ENCODE measurements around the gene TRIOBP. TPM values are rescaled to one million over a fixed set of nuclear protein-coding genes. Genes with fewer than 3 reads are reported as not detected.

Gene TRIOBP
- total RNA-seq, 2 donors from 2014 or later = 126 to 146 TPM

DNA sequence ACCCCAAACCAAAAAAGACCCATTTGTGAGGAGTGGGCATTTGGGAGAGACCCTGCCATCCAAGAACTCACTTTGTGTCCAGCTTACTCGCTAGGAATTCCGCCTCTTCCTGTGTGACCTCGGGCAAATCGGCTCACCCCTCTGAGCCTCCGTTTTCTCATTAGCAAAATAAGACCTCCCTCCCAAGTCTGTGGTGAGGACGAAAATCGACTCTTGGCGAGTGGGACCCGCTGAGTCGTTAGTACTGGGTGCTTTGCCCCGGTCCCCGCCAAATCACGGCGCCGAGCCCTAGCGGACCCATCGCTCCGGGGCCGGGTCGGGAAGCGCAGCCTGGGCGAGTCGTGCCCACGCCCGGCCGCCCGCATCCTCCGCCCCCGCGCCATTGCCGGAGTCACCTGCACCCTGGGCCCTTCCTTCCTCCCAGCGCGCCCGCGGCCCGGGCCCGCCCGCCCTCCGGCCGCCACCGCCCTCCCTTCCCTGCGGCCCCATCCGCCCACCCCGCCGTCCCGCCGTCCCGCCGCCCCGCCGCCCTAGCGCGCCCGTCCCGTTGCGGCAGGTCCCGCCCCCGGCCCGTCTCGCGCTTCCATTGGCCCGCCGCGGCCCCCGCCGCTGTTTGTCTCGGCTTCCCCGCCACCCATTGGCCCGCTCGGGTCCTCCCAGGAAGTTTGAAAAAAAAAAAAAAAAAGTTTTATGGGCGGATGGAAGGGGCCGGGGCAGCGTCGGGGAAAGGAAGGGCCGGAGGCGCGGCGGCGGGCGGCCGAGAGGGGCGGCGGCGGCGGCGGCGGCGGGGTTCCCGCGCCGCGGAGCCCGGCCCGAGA is 48.9 kb downstream of the TRIOBP start:
- Histone ChIP-seq H3K36me3 (no peaks in the 10 kb centered on the region), H3K9me3 (no peaks in the 10 kb centered on the region), H3K4me3 (peak overlapping the region; percentile 95), H3K4me1 (ENCODE audit: control insufficient read depth in 1 of 2, low read depth in 2 of 2) (peaks cover 31 to 54% of the 10 kb centered on the region in 2 donors), H3K27ac (peak overlapping the region; percentile 68 to 81), H3K27me3 (replicated peaks; ENCODE audit: insufficient read depth) (no peaks in the 10 kb centered on the region)
- DNase-seq (ENCODE audit: low spot score) (peak; percentile 63), ATAC-seq (ENCODE audit: insufficient number of reproducible peaks, low FRiP score, low read depth) (peak; percentile 63)
- TF ChIP-seq, protein P1, sequence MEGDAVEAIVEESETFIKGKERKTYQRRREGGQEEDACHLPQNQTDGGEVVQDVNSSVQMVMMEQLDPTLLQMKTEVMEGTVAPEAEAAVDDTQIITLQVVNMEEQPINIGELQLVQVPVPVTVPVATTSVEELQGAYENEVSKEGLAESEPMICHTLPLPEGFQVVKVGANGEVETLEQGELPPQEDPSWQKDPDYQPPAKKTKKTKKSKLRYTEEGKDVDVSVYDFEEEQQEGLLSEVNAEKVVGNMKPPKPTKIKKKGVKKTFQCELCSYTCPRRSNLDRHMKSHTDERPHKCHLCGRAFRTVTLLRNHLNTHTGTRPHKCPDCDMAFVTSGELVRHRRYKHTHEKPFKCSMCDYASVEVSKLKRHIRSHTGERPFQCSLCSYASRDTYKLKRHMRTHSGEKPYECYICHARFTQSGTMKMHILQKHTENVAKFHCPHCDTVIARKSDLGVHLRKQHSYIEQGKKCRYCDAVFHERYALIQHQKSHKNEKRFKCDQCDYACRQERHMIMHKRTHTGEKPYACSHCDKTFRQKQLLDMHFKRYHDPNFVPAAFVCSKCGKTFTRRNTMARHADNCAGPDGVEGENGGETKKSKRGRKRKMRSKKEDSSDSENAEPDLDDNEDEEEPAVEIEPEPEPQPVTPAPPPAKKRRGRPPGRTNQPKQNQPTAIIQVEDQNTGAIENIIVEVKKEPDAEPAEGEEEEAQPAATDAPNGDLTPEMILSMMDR (IDR thresholded peaks at IDR 0.05) = no peak

DNA sequence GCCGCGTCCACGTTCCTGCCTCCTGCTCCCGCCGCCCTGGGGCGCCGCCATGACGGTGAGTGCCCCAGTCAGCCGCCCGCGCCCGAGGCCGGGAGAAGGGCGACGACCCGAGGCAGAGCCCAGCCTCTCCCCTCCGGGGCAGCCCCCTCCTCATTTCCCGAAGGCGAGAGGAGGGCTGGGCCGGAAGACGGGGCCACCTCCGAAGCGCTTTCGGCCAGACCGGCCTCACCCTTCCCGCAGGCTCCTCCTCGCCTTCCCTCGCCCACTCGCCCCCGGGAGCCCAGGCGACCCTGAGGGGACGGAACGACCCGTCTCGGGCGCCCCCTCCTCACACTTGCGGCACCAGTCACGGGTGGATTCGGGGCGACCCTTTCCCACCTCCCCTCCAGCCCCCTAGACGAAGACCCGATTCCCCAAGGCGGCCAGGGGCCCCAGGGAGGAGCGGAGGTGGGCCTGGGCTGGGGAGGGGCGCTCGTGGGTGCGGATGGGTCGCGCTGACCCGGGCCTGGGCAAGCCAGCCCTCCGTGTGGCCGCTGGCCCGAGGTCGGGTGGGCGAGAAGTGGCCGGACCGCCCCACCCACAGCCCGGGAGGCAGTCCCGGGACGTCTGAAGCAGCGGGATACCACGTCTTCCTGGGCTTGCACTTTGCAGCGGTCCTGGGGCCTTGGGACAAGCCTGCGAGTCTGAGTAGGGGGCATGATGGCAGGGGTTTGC is 49.7 kb downstream of the TRIOBP start:
- no peaks in the 10 kb centered on the region for H3K9me3 ChIP-seq
- TF ChIP-seq, protein P1 (IDR thresholded peaks at IDR 0.05) = no peak
- H3K27me3 ChIP-seq (replicated peaks; ENCODE audit: insufficient read depth) = no peaks in the 10 kb centered on the region
- peaks cover 32 to 54% of the 10 kb centered on the region in 2 donors for H3K4me1 ChIP-seq (ENCODE audit: control insufficient read depth in 1 of 2, low read depth in 2 of 2)
- H3K4me3 ChIP-seq = peak overlapping the region; percentile 95
- peak overlapping the region; percentile 68 to 81 for H3K27ac ChIP-seq
- no peak for ATAC-seq (ENCODE audit: insufficient number of reproducible peaks, low FRiP score, low read depth)
- no peaks in the 10 kb centered on the region for H3K36me3 ChIP-seq
- no peak for DNase-seq (ENCODE audit: low spot score)

DNA sequence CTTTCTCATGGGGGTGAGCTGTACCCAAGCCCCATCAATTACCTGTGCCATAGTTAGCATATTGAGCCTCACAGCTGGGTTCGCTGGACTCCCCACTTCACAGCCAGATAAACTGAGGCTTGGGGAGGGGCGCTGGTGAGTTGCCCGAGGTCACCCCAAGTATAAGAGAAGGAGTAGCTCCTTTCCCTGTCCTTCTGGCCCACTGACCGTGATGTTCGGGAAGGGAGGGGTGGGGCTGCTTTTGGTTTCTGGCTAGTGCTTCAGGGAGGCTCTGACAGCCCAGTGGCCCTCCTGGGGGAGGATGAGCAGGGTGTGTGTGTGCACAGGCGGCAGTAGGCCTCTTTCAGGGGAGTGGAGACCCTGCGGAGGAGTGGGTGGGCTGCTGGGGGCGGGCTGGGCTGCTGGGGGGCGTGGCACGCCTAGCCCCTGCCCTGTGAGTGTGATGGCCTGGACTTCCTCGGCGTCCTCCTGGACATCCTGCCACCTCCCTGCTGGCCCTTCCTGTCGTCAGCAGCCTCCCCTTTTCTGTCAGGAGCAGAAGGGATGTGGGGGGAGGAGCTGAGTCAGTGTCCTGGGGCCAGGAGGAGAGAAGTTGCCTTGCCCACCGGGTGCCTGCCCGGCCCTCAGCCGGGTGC is 50.3 kb downstream of the TRIOBP start:
- H3K36me3 ChIP-seq = no peaks in the 10 kb centered on the region
- H3K27ac ChIP-seq = peak overlapping the region in 1 of 2 donors; percentile 81
- H3K4me3 ChIP-seq = peak overlapping the region; percentile 95
- TF ChIP-seq, protein P1 (IDR thresholded peaks at IDR 0.05) = no peak
- DNase-seq (ENCODE audit: low spot score) (no peak), ATAC-seq (ENCODE audit: insufficient number of reproducible peaks, low FRiP score, low read depth) (no peak)
- H3K4me1 ChIP-seq (ENCODE audit: control insufficient read depth in 1 of 2, low read depth in 2 of 2) = peaks cover 37 to 59% of the 10 kb centered on the region in 2 donors
- H3K27me3 ChIP-seq (replicated peaks; ENCODE audit: insufficient read depth) = no peaks in the 10 kb centered on the region
- no peaks in the 10 kb centered on the region for H3K9me3 ChIP-seq

DNA sequence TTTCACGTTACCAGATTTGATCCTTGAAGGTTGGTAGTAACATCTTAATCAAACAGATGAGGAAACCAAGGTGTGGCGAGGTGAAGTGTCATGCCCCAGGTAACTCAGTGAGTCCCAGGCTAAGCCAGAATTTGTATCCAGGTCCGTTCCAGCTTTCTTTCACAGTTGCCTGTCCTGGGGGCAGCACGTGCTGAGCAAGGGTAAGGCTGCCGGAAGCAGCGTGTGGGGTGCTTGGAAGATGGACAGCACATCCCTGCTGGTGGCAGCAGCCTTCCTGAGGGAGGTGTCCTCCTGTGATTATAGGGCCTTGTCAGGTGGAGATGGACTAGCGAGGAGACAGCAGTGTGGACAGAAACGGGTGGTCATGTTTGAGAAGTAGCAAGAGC is 50.9 kb downstream of the TRIOBP start:
- no peaks in the 10 kb centered on the region for H3K36me3 ChIP-seq
- peak overlapping the region; percentile 95 for H3K4me3 ChIP-seq
- TF ChIP-seq, protein P1 (IDR thresholded peaks at IDR 0.05) = no peak
- H3K9me3 ChIP-seq = no peaks in the 10 kb centered on the region
- ATAC-seq (ENCODE audit: insufficient number of reproducible peaks, low FRiP score, low read depth) (no peak), DNase-seq (ENCODE audit: low spot score) (no peak)
- no peaks in the 10 kb centered on the region for H3K27me3 ChIP-seq (replicated peaks; ENCODE audit: insufficient read depth)
- peaks cover 39 to 64% of the 10 kb centered on the region in 2 donors for H3K4me1 ChIP-seq (ENCODE audit: control insufficient read depth in 1 of 2, low read depth in 2 of 2)
- H3K27ac ChIP-seq = peak overlapping the region in 1 of 2 donors; percentile 81

DNA sequence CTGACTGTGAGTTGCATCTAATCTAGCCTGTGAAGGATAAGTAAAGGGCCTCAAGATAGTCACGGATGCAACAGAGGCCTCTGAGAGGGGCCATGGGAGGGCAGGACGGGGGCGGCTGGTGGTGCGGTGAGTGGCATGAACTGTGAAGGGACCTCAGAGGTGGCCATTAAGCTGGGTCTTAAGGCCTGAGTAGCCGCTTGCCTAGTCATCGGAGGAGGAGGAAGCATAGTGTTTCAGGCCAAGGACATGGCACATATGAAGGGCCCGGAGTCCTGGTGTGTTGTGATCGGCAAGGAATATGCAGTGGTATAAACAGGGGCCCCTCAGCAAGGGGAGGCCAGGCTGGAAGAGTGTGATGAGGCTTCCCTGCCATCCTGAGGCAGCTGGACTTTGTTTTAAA is 51.8 kb downstream of the TRIOBP start:
- Histone ChIP-seq H3K4me1 (ENCODE audit: control insufficient read depth in 1 of 2, low read depth in 2 of 2) (peaks cover 42 to 74% of the 10 kb centered on the region in 2 donors), H3K27ac (no peak overlapping the region), H3K27me3 (replicated peaks; ENCODE audit: insufficient read depth) (no peaks in the 10 kb centered on the region), H3K9me3 (no peaks in the 10 kb centered on the region), H3K4me3 (no peak overlapping the region), H3K36me3 (no peaks in the 10 kb centered on the region)
- ATAC-seq (ENCODE audit: insufficient number of reproducible peaks, low FRiP score, low read depth) (no peak), DNase-seq (ENCODE audit: low spot score) (no peak)
- TF ChIP-seq, protein P1 (IDR thresholded peaks at IDR 0.05) = no peak
